ENCODE measurements around the gene FCSK.

DNA sequence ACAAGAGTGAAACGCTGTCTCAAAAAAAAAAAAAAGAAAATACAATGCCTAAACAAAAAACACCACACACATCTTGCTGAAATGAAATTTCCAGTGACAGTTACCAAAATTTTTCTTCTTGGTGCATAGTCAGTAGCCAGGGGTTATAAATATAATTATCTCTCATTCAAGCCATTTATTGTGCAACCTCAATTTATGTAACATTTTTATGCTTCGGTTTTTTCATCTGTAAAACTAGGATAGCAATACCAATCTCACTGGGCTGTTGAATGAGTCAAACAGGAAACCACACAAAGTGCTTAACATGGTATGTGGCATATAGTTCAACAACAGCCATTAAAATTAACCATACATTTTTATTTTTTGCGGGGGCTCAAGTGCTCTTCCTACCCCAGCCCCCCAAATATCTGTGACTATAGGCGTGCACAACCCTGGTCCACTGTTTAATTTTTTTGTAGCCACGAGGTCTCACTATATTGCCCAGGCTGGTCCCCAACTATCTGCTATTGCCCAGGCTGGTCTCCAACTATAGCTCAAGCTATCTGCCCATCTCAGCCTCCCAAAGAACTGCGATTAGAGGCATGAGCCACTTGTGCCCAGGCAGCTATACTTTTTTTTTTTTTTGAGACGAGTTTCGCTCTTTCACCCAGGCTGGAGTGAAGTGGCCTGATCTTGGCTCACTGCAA is 66.4 kb downstream of the FCSK start:
- TF ChIP-seq POLR2A (IDR thresholded peaks at IDR 0.05) (no peak), EP300 (IDR thresholded peaks at IDR 0.05) (no peak)
- TF ChIP-seq, protein P1, sequence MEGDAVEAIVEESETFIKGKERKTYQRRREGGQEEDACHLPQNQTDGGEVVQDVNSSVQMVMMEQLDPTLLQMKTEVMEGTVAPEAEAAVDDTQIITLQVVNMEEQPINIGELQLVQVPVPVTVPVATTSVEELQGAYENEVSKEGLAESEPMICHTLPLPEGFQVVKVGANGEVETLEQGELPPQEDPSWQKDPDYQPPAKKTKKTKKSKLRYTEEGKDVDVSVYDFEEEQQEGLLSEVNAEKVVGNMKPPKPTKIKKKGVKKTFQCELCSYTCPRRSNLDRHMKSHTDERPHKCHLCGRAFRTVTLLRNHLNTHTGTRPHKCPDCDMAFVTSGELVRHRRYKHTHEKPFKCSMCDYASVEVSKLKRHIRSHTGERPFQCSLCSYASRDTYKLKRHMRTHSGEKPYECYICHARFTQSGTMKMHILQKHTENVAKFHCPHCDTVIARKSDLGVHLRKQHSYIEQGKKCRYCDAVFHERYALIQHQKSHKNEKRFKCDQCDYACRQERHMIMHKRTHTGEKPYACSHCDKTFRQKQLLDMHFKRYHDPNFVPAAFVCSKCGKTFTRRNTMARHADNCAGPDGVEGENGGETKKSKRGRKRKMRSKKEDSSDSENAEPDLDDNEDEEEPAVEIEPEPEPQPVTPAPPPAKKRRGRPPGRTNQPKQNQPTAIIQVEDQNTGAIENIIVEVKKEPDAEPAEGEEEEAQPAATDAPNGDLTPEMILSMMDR (IDR thresholded peaks at IDR 0.05), result no peak
